Fibroblast of skin of back (primary cell): ENCODE data around the gene TCF7L2.

Source experiments
- DNase-seq: peaks from one replicate; pipeline ENCODE4 v3.0.0-alpha.2; 2013

Gene TCF7L2

GRCh38 chr10:112966194-112966855, 16.3 kb downstream of the TCF7L2 start:
- no peak for DNase-seq

DNA sequence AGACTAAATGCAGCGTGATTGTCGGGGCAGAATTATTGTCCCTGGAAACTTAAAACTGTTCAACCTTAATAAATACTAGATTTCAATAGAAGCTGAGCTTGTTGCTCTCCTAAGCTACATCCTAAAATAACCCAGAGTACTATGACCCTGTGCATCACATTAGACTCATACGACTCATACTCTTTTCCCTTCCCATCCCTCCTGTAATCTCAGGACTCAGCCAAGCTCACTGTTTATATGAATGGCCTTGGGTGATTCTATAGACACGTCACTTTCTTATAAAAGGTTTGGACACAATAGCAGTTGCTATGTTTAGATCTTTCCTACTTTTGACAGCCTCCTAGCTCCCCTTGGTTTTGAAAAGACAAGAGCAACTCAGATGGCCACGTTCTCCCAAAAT, 17.2 kb downstream of the TCF7L2 start:
- DNase-seq: peak; percentile 88

DNA sequence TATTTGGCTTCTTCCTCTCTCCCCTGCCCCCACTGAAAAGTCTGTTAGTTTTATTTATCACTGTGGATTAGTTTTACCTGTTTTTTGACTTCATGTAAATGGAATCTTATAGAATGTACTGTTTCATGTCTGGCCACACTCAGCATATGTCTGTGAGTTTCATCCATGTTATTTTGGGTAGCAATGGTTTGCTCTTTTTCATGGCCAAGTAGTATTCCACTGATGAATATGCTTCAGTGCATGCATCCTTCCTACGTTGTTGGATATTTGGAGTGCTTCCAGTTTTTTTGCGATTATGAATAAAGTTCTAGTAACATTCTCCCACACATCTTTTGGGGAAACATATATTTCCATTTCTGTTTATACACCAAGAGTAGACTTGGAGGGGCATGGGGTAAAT, 19.1 kb downstream of the TCF7L2 start:
- DNase-seq: no peak

DNA sequence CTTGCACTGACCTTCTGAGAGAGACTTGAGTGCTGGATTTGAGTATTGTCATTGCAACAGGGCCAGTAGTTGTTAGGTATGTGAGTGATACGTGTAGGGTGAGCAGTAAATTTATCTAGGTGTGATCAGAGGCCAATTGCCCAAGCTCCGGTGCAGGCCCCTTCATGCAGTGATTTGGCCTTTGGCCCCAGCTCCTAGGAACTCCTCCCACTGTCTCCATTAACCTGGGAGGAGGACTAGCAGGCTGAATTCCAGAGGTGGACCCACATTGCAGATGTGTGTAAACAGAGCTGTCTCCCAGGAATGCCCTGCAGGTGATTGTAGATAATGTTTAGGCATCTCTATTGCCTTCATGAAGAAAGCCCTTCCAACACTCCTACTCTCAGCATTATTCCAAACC, 19.5 kb downstream of the TCF7L2 start:
- no peak for DNase-seq

- DNase-seq: no peak
These were observed 20.0 kb downstream of the TCF7L2 start for GRCh38 chr10:112970021-112970420.

DNA sequence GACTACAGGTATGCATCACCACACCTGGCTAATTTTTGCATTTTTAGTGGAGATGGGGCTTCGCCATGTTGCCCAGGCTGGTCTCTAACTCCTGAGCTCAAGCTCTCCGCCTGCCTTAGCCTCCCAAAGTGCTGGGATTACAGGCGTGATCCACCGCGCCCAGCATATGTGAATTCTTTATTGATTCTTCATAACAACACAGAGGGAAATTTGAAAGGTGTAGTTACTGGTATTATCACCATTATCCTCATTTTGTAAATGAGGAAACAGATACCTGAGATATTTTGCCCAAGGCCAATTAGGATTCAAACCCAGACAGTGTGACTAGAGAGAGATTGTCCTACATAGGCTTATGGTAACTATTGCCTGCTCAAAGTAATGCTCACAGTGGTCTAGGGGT, 22.6 kb downstream of the TCF7L2 start:
- no peak for DNase-seq

DNA sequence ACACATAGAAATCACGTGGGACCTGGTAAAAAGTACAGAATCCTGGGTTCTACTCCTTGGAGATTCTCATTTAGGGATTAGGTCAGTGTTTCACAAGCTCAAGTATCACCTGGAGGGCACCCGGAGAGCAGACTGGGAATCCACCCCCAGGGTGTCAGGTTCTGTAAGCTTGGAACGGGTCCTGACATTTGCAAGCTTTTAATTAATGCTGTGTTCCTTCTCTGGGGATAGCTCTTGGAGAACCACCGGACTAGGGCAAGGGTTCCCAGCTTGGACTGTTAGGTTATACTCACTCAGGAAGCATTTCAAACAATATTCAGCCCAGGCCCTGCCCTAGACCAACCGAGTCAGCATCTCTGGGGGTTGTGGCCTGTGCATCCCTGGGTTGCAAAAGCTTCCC, 23.0 kb downstream of the TCF7L2 start:
- DNase-seq: no peak

GRCh38 chr10:112973805-112974204, 23.8 kb downstream of the TCF7L2 start:
- DNase-seq: no peak

DNA sequence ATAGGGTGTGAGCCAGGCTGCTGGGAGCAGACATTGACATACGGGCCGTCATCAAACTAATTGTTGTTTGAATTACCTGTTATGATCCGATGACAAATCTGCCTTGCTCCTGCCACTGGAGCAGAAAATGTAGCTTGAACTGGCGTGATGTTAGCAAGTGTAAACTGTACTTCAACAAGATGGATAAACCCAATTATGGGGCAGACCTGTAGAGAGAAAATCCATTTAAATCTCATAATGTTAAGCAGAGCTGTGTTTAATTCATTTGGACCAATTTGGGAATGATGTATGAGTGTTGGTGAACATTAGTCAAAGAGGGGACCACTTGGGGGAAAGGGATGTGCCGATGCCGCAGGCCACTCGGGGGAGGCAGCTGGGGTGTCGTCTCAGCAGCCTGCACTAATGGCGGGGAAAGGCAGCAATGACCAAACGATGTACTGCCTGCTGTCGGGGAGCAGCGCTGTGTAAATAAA, 27.4 kb downstream of the TCF7L2 start:
- no peak for DNase-seq

GRCh38 chr10:112979927-112980326, 29.9 kb downstream of the TCF7L2 start:
- no peak for DNase-seq

- DNase-seq: no peak
These were observed 30.9 kb downstream of the TCF7L2 start for GRCh38 chr10:112980937-112981336.

DNA sequence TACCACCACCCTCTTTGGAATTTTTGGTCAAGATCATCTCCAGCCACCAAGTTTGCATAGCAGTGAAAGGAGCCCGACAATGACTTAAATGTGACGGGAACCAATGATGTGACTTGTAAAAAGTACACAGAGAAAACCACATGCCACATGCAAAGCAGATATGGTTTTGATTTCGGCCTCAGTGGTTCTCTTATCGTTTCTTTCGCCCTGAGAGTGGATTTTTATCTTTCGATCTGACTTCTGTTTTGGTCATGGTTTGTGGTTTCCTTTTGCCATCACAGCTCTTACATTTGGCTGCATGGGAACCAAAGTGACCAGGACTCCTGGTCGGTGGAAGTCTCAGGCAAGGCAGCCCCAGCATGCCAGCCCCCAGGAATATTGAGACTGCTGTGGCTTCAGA, 31.5 kb downstream of the TCF7L2 start:
- no peak for DNase-seq

GRCh38 chr10:112983444-112984056, 33.5 kb downstream of the TCF7L2 start:
- DNase-seq: no peak

GRCh38 chr10:112984756-112985155, 34.7 kb downstream of the TCF7L2 start:
- DNase-seq: no peak

- DNase-seq: peak; percentile 63
These were observed 35.9 kb downstream of the TCF7L2 start for GRCh38 chr10:112985690-112986543.

GRCh38 chr10:112986544-112987190, 36.6 kb downstream of the TCF7L2 start:
- DNase-seq: peak; percentile 64

DNA sequence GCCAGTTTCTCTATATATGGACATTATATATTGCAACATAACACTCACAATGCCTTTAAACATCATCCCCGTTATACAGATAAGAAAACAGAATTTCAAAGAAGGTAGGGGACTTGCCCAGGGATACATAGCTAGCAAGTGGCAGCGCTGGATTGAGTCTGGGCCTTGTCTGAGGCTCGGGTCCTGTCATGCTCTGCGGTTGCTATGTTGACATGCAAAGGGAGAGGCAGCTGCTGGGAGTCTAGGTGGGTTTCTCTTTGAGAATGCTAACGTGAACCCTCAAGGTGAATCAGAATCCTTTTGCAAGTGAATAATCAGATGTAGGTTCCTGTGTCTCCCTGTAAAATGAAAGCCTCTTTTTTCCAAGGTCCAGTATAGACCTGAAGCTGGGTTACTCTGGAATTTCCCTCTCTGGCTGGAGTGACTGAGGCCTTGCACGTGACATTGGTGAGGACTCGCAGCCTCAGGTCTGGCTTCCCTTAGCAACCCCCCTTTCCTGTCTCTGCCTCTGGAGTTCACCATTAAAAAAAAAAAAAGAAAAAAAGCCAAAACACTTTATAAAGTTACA, 38.9 kb downstream of the TCF7L2 start:
- DNase-seq: no peak

DNA sequence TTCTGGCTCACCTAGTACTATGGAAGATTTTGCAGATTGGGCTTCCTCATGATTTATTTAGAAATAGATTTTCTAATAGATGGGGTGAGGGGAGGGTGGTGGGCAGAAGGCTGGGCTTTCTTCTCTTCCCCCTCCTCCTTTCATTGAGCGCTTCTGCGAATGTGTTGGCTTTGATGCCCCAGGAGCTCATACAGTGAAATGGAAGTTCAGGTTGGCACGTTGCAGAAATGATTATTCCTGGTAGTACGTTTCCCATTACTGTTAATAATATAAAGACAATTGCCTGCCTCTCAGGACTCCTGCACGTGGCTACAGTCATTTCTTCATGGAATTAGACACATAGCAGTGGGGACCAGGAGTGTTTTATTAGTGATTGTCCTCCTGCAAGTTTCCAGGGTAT, 39.8 kb downstream of the TCF7L2 start:
- no peak for DNase-seq

GRCh38 chr10:112990271-112990670, 40.2 kb downstream of the TCF7L2 start:
- DNase-seq: no peak

- DNase-seq: no peak
These were observed 41.9 kb downstream of the TCF7L2 start for GRCh38 chr10:112991888-112992491.

DNA sequence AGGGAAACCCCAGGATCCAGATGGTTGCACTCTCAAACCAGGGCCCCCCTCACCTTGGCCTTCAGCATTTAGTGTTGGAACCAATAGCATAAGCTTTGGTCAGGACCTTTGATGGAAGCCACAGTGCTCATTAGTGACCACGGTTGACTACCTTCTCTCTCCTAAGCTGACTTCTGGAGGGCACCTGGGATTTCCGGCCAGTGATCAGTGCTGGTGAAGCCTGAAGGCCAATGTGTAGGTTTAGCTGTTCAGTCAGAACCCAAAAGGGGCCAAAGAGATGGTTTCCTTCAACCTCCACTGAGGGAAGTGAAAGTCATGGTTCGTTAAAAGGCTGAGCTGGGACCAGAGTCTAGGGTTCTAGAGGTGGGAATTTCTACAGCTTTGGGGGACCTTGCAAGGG, 46.4 kb downstream of the TCF7L2 start:
- DNase-seq: no peak

GRCh38 chr10:112999102-112999501, 49.1 kb downstream of the TCF7L2 start:
- no peak for DNase-seq
